T-cell (primary cell): ENCODE results near the gene ROBO1. TPM values are rescaled to one million over a fixed set of nuclear protein-coding genes. Genes with fewer than 3 reads are reported as not detected.

Experiments
- ATAC-seq, 4 experiments: fragments of 200-7000 bp in 3 of 4; fragments of 150-1000 bp in 1 of 4; cut with Tn5 transposase; replicated peaks in 1 of 4; 1 replicate in 3 of 4; 2 replicates in 1 of 4; pipeline ENCODE4 v1.10.0; 2021; ENCODE audit warnings: moderate library complexity in 3 of 4, mild to moderate bottlenecking in 2 of 4, moderate number of reproducible peaks in 1 of 4
- CTCF ChIA-PET, 2 donors: fragments of 300-600 bp; sonication (Branson Sonifier 250); formaldehyde crosslinking; loops; one replicate each; lab custom pipeline; 2022; ENCODE audit warnings: antibody characterized with exemption in 2 of 2; lab: Charles Lee
- POLR2A ChIA-PET, 2 donors: fragments of 300-600 bp; sonication (Branson Sonifier 250); formaldehyde crosslinking; loops; one replicate each; lab custom pipeline; 2022; ENCODE audit warnings: antibody characterized with exemption in 2 of 2; lab: Charles Lee
- DNase-seq, 35 experiments: peaks; one replicate each; pipeline versions ENCODE4 v3.0.0 to v3.0.0-alpha.2; 2013 to 2023
- H3K27ac ChIP-seq: one replicate; pipeline ENCODE4 v1.5.1; 2013; ENCODE audit warnings: low read length
- H3K27me3 ChIP-seq, 2 experiments: replicated peaks in 1 of 2; 1 replicate in 1 of 2; 2 replicates in 1 of 2; pipeline versions ENCODE4 v1.6.1 to v1.7.0; 2013; ENCODE audit warnings: low read length in 1 of 2, mixed read lengths in 1 of 2; ENCODE audit not compliant: control insufficient read depth in 2 of 2, insufficient read depth in 2 of 2; ENCODE audit errors: extremely low read depth in 1 of 2
- H3K36me3 ChIP-seq, 2 donors: 1 replicate in 1 of 2; 2 replicates in 1 of 2; pipeline versions ENCODE4 v1.6.1 to v1.7.0; 2013; ENCODE audit warnings: low read length in 1 of 2; ENCODE audit not compliant: control insufficient read depth in 2 of 2, insufficient read depth in 1 of 2; ENCODE audit errors: extremely low read depth in 1 of 2
- H3K4me1 ChIP-seq, 2 experiments: 1 replicate in 1 of 2; 2 replicates in 1 of 2; pipeline versions ENCODE4 v1.6.1 to v1.7.0; 2013; ENCODE audit warnings: low read length in 2 of 2, mixed read lengths in 1 of 2; ENCODE audit not compliant: insufficient read depth in 2 of 2, control insufficient read depth in 1 of 2; ENCODE audit errors: extremely low read depth in 1 of 2
- H3K4me3 ChIP-seq, 2 donors: 1 replicate in 1 of 2; 2 replicates in 1 of 2; pipeline versions ENCODE4 v1.5.1 to v1.7.0; 2013; ENCODE audit warnings: mild to moderate bottlenecking in 2 of 2, low read length in 1 of 2, moderate library complexity in 1 of 2; ENCODE audit not compliant: control insufficient read depth in 1 of 2; ENCODE audit errors: extremely low read depth in 1 of 2
- H3K9me3 ChIP-seq: 2 replicates; pipeline ENCODE4 v1.7.0; 2013
- H3K27ac Mint-ChIP-seq, 2 donors: one replicate each; pipeline ENCODE4 v1.8.0; 2020 to 2021; ENCODE audit warnings: mild to moderate bottlenecking in 2 of 2, mixed read lengths in 2 of 2
- H3K27me3 Mint-ChIP-seq, 2 donors: one replicate each; pipeline ENCODE4 v1.8.0; 2021 to 2022; ENCODE audit warnings: mixed read lengths in 2 of 2
- H3K36me3 Mint-ChIP-seq: one replicate; pipeline ENCODE4 v1.8.0; 2021; ENCODE audit warnings: mixed read lengths
- H3K4me1 Mint-ChIP-seq, 3 donors: one replicate each; pipeline ENCODE4 v1.8.0; 2020 to 2022; ENCODE audit warnings: mixed read lengths in 3 of 3, mild to moderate bottlenecking in 1 of 3
- H3K4me3 Mint-ChIP-seq, 3 donors: one replicate each; pipeline ENCODE4 v1.8.0; 2020 to 2022; ENCODE audit warnings: mild to moderate bottlenecking in 3 of 3, mixed read lengths in 3 of 3, moderate library complexity in 3 of 3
- H3K9me3 Mint-ChIP-seq, 3 donors: one replicate each; pipeline ENCODE4 v1.8.0; 2020 to 2022; ENCODE audit warnings: mixed read lengths in 3 of 3
- WGBS: methylation state at CpG from one replicate; pipeline ENCODE4 v1.1.5; 2013; ENCODE audit warnings: missing lambda C conversion rate; ENCODE audit not compliant: insufficient coverage; 5-methylcytosine and 5-hydroxymethylcytosine counted together
- total RNA-seq, 35 experiments: library from RNA in 6 of 35; stranded (reverse) in 6 of 35; fragments of 120-200 nt in 1 of 35; gene quantifications; one replicate each; pipeline versions ENCODE4 v1.2.1 to v1.2.4 and lab custom pipeline; 2013 to 2026

The ROBO1 gene
- total RNA-seq, 5 donors from 2014 or later (not counting 1 experiment from before 2014, with no cell fraction given): 0.20 to 2.4 (median 1.7) TPM

DNA sequence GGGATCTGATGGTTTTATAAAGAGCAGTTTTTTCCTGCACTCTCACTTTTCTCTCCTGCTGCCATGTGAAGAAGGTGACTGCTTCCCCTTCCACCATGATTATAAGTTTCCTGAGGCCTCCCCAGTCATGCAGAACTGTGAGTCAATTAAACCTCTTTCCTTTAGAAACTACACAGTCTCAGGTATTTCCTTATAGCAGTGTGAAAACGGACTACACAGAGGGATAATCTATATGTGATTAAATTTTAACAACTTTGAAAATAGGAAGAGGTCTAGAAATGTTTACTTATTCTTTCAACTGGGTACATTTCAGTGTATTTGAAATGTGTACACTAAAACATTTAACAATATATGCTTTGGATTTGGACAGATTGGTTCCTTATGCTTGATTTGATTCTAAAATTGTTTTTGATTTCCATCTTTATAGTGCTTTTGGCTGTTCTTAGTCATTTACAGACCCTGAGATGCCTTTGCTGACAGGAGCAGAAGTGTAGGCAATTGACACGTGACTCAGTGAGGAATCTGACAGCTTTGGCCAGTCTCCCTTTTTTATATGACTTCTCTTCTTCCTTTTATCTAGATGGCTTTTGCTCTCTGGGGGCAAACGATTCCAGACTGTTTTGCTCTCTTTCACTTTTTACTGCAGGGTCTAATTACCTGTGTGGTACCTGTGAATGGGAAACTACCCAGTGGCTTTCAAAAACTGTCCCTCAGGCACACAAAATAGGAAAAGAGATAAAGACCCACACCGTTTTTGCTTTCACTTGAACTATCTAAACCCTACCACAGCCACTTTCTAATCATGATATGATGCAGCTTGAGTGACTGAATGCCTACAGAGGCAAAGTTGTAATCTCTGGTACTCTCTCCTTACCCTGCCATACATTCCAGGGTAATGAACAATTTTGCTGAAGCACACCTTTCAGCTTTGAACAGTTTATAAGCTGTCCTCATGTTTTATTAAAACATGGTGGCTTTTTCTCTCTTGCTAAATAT, 422.6 kb downstream of the ROBO1 start:
- Mint-ChIP-seq H3K27me3 (no peaks in the 10 kb centered on the region), H3K4me1 (no peaks in the 10 kb centered on the region), H3K27ac (no peak overlapping the region), H3K9me3 (peaks cover 5 to 15% (median 7%) of the 10 kb centered on the region in 3 donors), H3K4me3 (no peak overlapping the region), H3K36me3 (no peaks in the 10 kb centered on the region)
- DNase-seq (no peak), ATAC-seq (no peak)
- no peaks in the 10 kb centered on the region for H3K36me3 ChIP-seq
- ChIA-PET CTCF (no interaction called here), POLR2A (no interaction called here)
- no peaks in the 10 kb centered on the region for H3K4me1 ChIP-seq
- no CpG with 5 or more reads among the region's 4 CpGs for WGBS
- H3K4me3 ChIP-seq: no peak overlapping the region
- H3K27ac ChIP-seq: no peak overlapping the region
- H3K9me3 ChIP-seq: no peaks in the 10 kb centered on the region
- H3K27me3 ChIP-seq: no peaks in the 10 kb centered on the region

GRCh38 chr3:79341961-79342360, 425.8 kb downstream of the ROBO1 start:
- CTCF ChIA-PET: no interaction called here
- H3K27ac Mint-ChIP-seq: no peak overlapping the region
- ATAC-seq: no peak

DNA sequence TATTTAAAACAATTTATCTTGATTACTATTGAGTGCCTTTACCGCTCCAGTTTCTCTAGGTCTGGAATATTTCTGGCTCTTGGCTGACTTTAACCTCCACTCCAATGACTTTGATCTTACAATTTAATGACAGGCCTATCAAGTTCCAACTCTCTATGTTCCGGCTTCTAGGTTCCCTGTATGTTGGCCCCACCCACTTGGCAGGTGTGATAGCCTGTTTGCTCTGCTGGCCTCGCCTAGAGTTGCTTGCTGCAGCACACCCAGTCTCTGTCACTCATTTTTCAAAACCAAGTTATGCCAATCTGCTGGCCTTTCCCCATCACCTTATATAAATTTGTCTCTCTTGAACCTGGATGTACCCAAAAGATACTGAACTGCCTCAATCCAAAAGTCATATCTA, 428.0 kb downstream of the ROBO1 start:
- H3K4me1 ChIP-seq: no peaks in the 10 kb centered on the region
- ATAC-seq: no peak
- 73% methylated on average over 3 of the region's 3 CpGs for WGBS

More at GRCh38 chr3:79341961-79342360, 425.8 kb downstream of the ROBO1 start:
- no peaks in the 10 kb centered on the region for H3K27me3 Mint-ChIP-seq
- no peaks in the 10 kb centered on the region for H3K36me3 ChIP-seq
- no peaks in the 10 kb centered on the region for H3K36me3 Mint-ChIP-seq
- DNase-seq: no peak
- no peak overlapping the region for H3K4me3 Mint-ChIP-seq
- no peaks in the 10 kb centered on the region for H3K9me3 ChIP-seq
- POLR2A ChIA-PET: no interaction called here
- H3K27ac ChIP-seq: no peak overlapping the region
- H3K4me3 ChIP-seq: no peak overlapping the region
- H3K4me1 Mint-ChIP-seq: no peaks in the 10 kb centered on the region
- H3K27me3 ChIP-seq: no peaks in the 10 kb centered on the region
- peaks cover 3 to 8% (median 7%) of the 10 kb centered on the region in 3 donors for H3K9me3 Mint-ChIP-seq
- no peaks in the 10 kb centered on the region for H3K4me1 ChIP-seq

DNA sequence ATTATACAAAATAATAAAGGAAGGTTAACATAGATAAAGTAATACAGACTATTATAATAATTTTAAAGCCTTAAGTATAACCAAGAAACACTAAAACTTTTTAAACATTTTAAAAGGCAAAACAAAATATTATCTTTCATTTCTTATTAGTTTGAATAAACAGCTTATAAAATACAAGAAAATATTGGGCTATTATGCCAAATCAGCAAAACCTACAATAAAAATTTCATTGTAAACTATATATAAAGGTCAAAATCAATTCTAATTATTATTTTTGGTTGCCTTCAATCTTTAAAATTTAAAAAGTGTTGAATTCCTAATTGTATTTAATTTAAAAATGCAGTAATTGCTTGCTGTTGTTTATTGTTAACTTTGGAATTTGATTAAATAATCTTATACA, 430.0 kb downstream of the ROBO1 start:
- no peaks in the 10 kb centered on the region for H3K4me1 Mint-ChIP-seq
- H3K36me3 ChIP-seq: no peaks in the 10 kb centered on the region

More for the DNA sequence above, 428.0 kb downstream of the ROBO1 start:
- Histone ChIP-seq H3K27ac (no peak overlapping the region), H3K4me3 (no peak overlapping the region), H3K9me3 (no peaks in the 10 kb centered on the region), H3K27me3 (no peaks in the 10 kb centered on the region), H3K36me3 (no peaks in the 10 kb centered on the region)
- no peaks in the 10 kb centered on the region for H3K27me3 Mint-ChIP-seq
- no peaks in the 10 kb centered on the region for H3K4me1 Mint-ChIP-seq
- no peak overlapping the region for H3K4me3 Mint-ChIP-seq
- ChIA-PET POLR2A (no interaction called here), CTCF (no interaction called here)
- DNase-seq: no peak
- no peaks in the 10 kb centered on the region for H3K36me3 Mint-ChIP-seq
- no peak overlapping the region for H3K27ac Mint-ChIP-seq
- peaks cover 0 to 8% (median 3%) of the 10 kb centered on the region in 3 donors for H3K9me3 Mint-ChIP-seq

GRCh38 chr3:79329154-79329553, 438.6 kb downstream of the ROBO1 start:
- H3K36me3 ChIP-seq: no peaks in the 10 kb centered on the region
- H3K27me3 Mint-ChIP-seq: no peaks in the 10 kb centered on the region
- no peaks in the 10 kb centered on the region for H3K27me3 ChIP-seq
- no peaks in the 10 kb centered on the region for H3K36me3 Mint-ChIP-seq
- 88% methylated on average over 1 of the region's 2 CpGs for WGBS
- CTCF ChIA-PET: no interaction called here
- POLR2A ChIA-PET: no interaction called here
- H3K4me1 ChIP-seq: no peaks in the 10 kb centered on the region
- H3K4me1 Mint-ChIP-seq: no peaks in the 10 kb centered on the region
- H3K4me3 Mint-ChIP-seq: no peak overlapping the region
- H3K27ac ChIP-seq: no peak overlapping the region
- H3K9me3 ChIP-seq: no peaks in the 10 kb centered on the region
- H3K27ac Mint-ChIP-seq: no peak overlapping the region
- no peak overlapping the region for H3K4me3 ChIP-seq
- no peak for DNase-seq
- peaks cover 4 to 6% (median 6%) of the 10 kb centered on the region in 3 donors for H3K9me3 Mint-ChIP-seq
- no peak for ATAC-seq

More for the DNA sequence above, 430.0 kb downstream of the ROBO1 start:
- no peaks in the 10 kb centered on the region for H3K4me1 ChIP-seq
- H3K27me3 ChIP-seq: no peaks in the 10 kb centered on the region
- ATAC-seq (no peak), DNase-seq (no peak)
- H3K27ac ChIP-seq: no peak overlapping the region
- Mint-ChIP-seq H3K36me3 (no peaks in the 10 kb centered on the region), H3K4me3 (no peak overlapping the region), H3K9me3 (peaks cover 6 to 11% (median 9%) of the 10 kb centered on the region in 3 donors), H3K27ac (no peak overlapping the region), H3K27me3 (no peaks in the 10 kb centered on the region)
- ChIA-PET CTCF (no interaction called here), POLR2A (no interaction called here)
- H3K9me3 ChIP-seq: no peaks in the 10 kb centered on the region
- no peak overlapping the region for H3K4me3 ChIP-seq

DNA sequence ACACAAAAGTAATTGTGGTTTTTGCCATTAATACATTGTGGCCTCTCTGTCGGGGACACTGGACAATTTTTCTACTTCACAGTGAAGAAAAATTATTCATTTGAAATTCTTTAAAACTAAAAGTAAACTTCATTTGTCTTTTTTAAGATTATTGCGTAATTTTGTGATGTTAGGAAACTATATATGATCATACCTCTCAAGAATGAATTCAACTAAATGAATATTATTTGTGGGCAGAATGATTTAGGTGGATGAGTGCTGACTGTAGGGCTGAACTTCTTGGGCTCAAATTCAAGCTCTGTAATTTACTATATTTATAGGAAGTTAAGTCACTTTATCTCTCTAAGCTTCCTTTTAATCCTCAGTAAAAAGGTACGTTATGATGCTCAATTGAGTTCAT, 441.2 kb downstream of the ROBO1 start:
- POLR2A ChIA-PET: no interaction called here
- no peaks in the 10 kb centered on the region for H3K4me1 Mint-ChIP-seq
- H3K36me3 Mint-ChIP-seq: no peaks in the 10 kb centered on the region
- no peaks in the 10 kb centered on the region for H3K4me1 ChIP-seq
- no CpG with 5 or more reads among the region's 3 CpGs for WGBS
- H3K27me3 Mint-ChIP-seq: no peaks in the 10 kb centered on the region
- H3K9me3 ChIP-seq: no peaks in the 10 kb centered on the region
- no peak overlapping the region for H3K27ac ChIP-seq
- no peak overlapping the region for H3K4me3 ChIP-seq
- peaks cover 0 to 4% (median 0%) of the 10 kb centered on the region in 3 donors for H3K9me3 Mint-ChIP-seq
- H3K36me3 ChIP-seq: no peaks in the 10 kb centered on the region
- H3K4me3 Mint-ChIP-seq: no peak overlapping the region
- H3K27ac Mint-ChIP-seq: no peak overlapping the region
- no peaks in the 10 kb centered on the region for H3K27me3 ChIP-seq
- ATAC-seq (no peak), DNase-seq (no peak)
- CTCF ChIA-PET: no interaction called here
